ENCODE data around the gene ZGLP1. TPM values are rescaled to one million over a fixed set of nuclear protein-coding genes. Genes with fewer than 3 reads are reported as not detected.
"Not testable (repeated sequence)": the region's sequence is repeated elsewhere in the genome, so short reads cannot be mapped to it uniquely, and the experiment has no call there.

The ZGLP1 gene
- total RNA-seq, 2 donors from 2014 or later = 0.96 to 5.1 TPM

- H3K36me3 ChIP-seq = no peaks in the 10 kb centered on the region
- peaks cover 11% of the 10 kb centered on the region for H3K27me3 ChIP-seq
- no peak overlapping the region for H3K27ac ChIP-seq
- intact Hi-C loops (cut with DNase I) = no loop called here
- no peak overlapping the region for H3K4me3 ChIP-seq
- DNase-seq = no peak
- no peak for TF ChIP-seq CTCF (IDR thresholded peaks at IDR 0.05)
- peaks cover 9% of the 10 kb centered on the region for H3K4me1 ChIP-seq
- no peak overlapping the region for H3K9ac ChIP-seq (ENCODE audit: low read depth in 2 of 2, low read length in 2 of 2)
- no peaks in the 10 kb centered on the region for H3K9me3 ChIP-seq
These were observed 26.1 kb downstream of the ZGLP1 start for GRCh38 chr19:10283301-10284064.

GRCh38 chr19:10282043-10282442 lies 27.6 kb downstream of the ZGLP1 start:
- H3K9ac ChIP-seq (ENCODE audit: low read depth in 2 of 2, low read length in 2 of 2); H3K27me3 ChIP-seq; H3K4me3 ChIP-seq; H3K9me3 ChIP-seq; DNase-seq; H3K4me1 ChIP-seq; H3K36me3 ChIP-seq; intact Hi-C loops (cut with DNase I); H3K27ac ChIP-seq: not testable (repeated sequence)

GRCh38 chr19:10279737-10280442 lies 29.7 kb downstream of the ZGLP1 start:
- intact Hi-C loops (cut with DNase I) = no loop called here
- Histone ChIP-seq H3K27me3 (no peaks in the 10 kb centered on the region), H3K9ac (ENCODE audit: low read depth in 2 of 2, low read length in 2 of 2) (no peak overlapping the region), H3K4me3 (no peak overlapping the region), H3K4me1 (peaks cover 3% of the 10 kb centered on the region), H3K9me3 (no peaks in the 10 kb centered on the region), H3K36me3 (no peaks in the 10 kb centered on the region), H3K27ac (no peak overlapping the region)
- no peak for DNase-seq
- TF ChIP-seq CTCF (IDR thresholded peaks at IDR 0.05) = no peak

- H3K27ac ChIP-seq = no peak overlapping the region
- DNase-seq = no peak
- H3K36me3 ChIP-seq = no peaks in the 10 kb centered on the region
- no peak overlapping the region for H3K9ac ChIP-seq (ENCODE audit: low read depth in 2 of 2, low read length in 2 of 2)
- peaks cover 9% of the 10 kb centered on the region for H3K4me1 ChIP-seq
- no peak overlapping the region for H3K4me3 ChIP-seq
- no peak for TF ChIP-seq CTCF (IDR thresholded peaks at IDR 0.05)
- no peaks in the 10 kb centered on the region for H3K9me3 ChIP-seq
- H3K27me3 ChIP-seq = no peaks in the 10 kb centered on the region
- intact Hi-C loops (cut with DNase I) = no loop called here
These were observed 30.7 kb downstream of the ZGLP1 start for GRCh38 chr19:10278935-10279334.

- Histone ChIP-seq H3K27me3 (no peaks in the 10 kb centered on the region), H3K27ac (no peak overlapping the region), H3K4me3 (no peak overlapping the region), H3K9me3 (no peaks in the 10 kb centered on the region), H3K36me3 (no peaks in the 10 kb centered on the region), H3K9ac (ENCODE audit: low read depth in 2 of 2, low read length in 2 of 2) (no peak overlapping the region), H3K4me1 (peaks cover 9% of the 10 kb centered on the region)
- intact Hi-C loops (cut with DNase I) = no loop called here
- TF ChIP-seq CTCF (IDR thresholded peaks at IDR 0.05) = no peak
- DNase-seq = no peak
These were observed 31.6 kb downstream of the ZGLP1 start for GRCh38 chr19:10277795-10278589.

Measured in colonic mucosa (tissue), 4 donors.